Measurements from ENCODE around the gene DNAH10. TPM values are rescaled to one million over a fixed set of nuclear protein-coding genes. Genes with fewer than 3 reads are reported as not detected.

DNAH10 gene
- total RNA-seq, 4 donors from 2014 or later = under 0.01 to 1.7 (median 0.28) TPM

DNA sequence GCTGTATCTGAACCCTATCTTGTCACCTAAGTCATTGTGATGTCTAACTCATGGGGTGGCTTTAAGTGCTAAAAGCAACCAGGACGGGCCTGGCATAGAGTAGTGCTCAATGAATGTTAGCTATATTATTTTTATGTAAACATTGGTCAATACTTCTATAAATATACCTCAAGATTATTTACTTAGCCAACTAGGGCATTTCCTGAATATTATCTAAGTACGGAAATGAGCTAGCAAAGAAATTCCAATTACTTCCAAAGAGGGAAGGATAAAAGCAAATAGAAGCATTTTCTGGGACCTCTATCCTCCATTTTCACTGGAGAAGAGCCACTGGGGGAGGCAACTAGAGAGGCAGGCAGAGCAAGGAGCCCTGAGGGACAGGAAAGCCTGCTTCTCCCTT, 189.9 kb downstream of the DNAH10 start:
- H3K4me3 ChIP-seq = no peak overlapping the region
- H3K9me3 ChIP-seq = no peaks in the 10 kb centered on the region
- no peak overlapping the region for H3K27ac ChIP-seq
- no peak for DNase-seq
- TF ChIP-seq POLR2A (IDR thresholded peaks at IDR 0.05) = no peak
- H3K36me3 ChIP-seq = no peaks in the 10 kb centered on the region
- H3K4me1 ChIP-seq = peaks cover 0 to 9% (median 0%) of the 10 kb centered on the region in 4 donors
- H3K27me3 ChIP-seq = no peaks in the 10 kb centered on the region

GRCh38 chr12:123954647-123955350, 192.7 kb downstream of the DNAH10 start:
- Histone ChIP-seq H3K4me1 (peaks cover 0 to 6% (median 0%) of the 10 kb centered on the region in 4 donors), H3K4me3 (no peak overlapping the region), H3K27ac (no peak overlapping the region), H3K36me3 (no peaks in the 10 kb centered on the region), H3K27me3 (no peaks in the 10 kb centered on the region), H3K9me3 (no peaks in the 10 kb centered on the region)
- no peak for DNase-seq
- TF ChIP-seq, protein P1, sequence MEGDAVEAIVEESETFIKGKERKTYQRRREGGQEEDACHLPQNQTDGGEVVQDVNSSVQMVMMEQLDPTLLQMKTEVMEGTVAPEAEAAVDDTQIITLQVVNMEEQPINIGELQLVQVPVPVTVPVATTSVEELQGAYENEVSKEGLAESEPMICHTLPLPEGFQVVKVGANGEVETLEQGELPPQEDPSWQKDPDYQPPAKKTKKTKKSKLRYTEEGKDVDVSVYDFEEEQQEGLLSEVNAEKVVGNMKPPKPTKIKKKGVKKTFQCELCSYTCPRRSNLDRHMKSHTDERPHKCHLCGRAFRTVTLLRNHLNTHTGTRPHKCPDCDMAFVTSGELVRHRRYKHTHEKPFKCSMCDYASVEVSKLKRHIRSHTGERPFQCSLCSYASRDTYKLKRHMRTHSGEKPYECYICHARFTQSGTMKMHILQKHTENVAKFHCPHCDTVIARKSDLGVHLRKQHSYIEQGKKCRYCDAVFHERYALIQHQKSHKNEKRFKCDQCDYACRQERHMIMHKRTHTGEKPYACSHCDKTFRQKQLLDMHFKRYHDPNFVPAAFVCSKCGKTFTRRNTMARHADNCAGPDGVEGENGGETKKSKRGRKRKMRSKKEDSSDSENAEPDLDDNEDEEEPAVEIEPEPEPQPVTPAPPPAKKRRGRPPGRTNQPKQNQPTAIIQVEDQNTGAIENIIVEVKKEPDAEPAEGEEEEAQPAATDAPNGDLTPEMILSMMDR (IDR thresholded peaks at IDR 0.05) = no peak
- no peak for TF ChIP-seq POLR2A (IDR thresholded peaks at IDR 0.05)

- Histone ChIP-seq H3K4me1 (no peaks in the 10 kb centered on the region), H3K27ac (no peak overlapping the region), H3K36me3 (no peaks in the 10 kb centered on the region), H3K4me3 (no peak overlapping the region), H3K9me3 (no peaks in the 10 kb centered on the region), H3K27me3 (no peaks in the 10 kb centered on the region)
- DNase-seq = no peak
- TF ChIP-seq POLR2A (IDR thresholded peaks at IDR 0.05) = no peak
- TF ChIP-seq, protein P1 (IDR thresholded peaks at IDR 0.05) = no peak
These were observed 194.1 kb downstream of the DNAH10 start for GRCh38 chr12:123956249-123956648.

- no peak overlapping the region for H3K27ac ChIP-seq
- no peak overlapping the region for H3K4me3 ChIP-seq
- H3K9me3 ChIP-seq = no peaks in the 10 kb centered on the region
- H3K36me3 ChIP-seq = no peaks in the 10 kb centered on the region
- no peaks in the 10 kb centered on the region for H3K27me3 ChIP-seq
- TF ChIP-seq POLR2A (IDR thresholded peaks at IDR 0.05) = no peak
- TF ChIP-seq, protein P1 (IDR thresholded peaks at IDR 0.05) = no peak
- no peak for DNase-seq
- H3K4me1 ChIP-seq = no peaks in the 10 kb centered on the region
These were observed 195.1 kb downstream of the DNAH10 start for GRCh38 chr12:123957196-123957595.

GRCh38 chr12:123958462-123958861, 196.4 kb downstream of the DNAH10 start:
- no peaks in the 10 kb centered on the region for H3K9me3 ChIP-seq
- H3K4me3 ChIP-seq = no peak overlapping the region
- H3K27me3 ChIP-seq = no peaks in the 10 kb centered on the region
- peaks cover 0 to 8% (median 0%) of the 10 kb centered on the region in 4 donors for H3K4me1 ChIP-seq
- H3K36me3 ChIP-seq = no peaks in the 10 kb centered on the region
- no peak overlapping the region for H3K27ac ChIP-seq
- TF ChIP-seq POLR2A (IDR thresholded peaks at IDR 0.05) = no peak
- TF ChIP-seq, protein P1 (IDR thresholded peaks at IDR 0.05) = no peak
- no peak for DNase-seq

- no peak for TF ChIP-seq POLR2A (IDR thresholded peaks at IDR 0.05)
- TF ChIP-seq, protein P1 (IDR thresholded peaks at IDR 0.05) = no peak
- Histone ChIP-seq H3K27ac (no peak overlapping the region), H3K27me3 (no peaks in the 10 kb centered on the region), H3K36me3 (no peaks in the 10 kb centered on the region), H3K4me3 (no peak overlapping the region), H3K9me3 (no peaks in the 10 kb centered on the region), H3K4me1 (peaks cover 0 to 8% (median 0%) of the 10 kb centered on the region in 4 donors)
- DNase-seq = no peak
These were observed 196.8 kb downstream of the DNAH10 start for GRCh38 chr12:123958876-123959275.
